Sigmoid colon (tissue), 7 donors: ENCODE measurements around the gene CYP27B1. TPM values are rescaled to one million over a fixed set of nuclear protein-coding genes. Genes with fewer than 3 reads are reported as not detected.

ENCODE experiments used
- DNase-seq: peaks from one replicate; pipeline ENCODE4 v3.0.0-alpha.2; 2019
- H3K27ac ChIP-seq, 4 donors: fragments of 200-600 bp; sonication (generic); one replicate each; pipeline ENCODE4 v1.5.1; 2016 to 2019; ENCODE audit warnings: mild to moderate bottlenecking in 1 of 4
- H3K27me3 ChIP-seq, 3 donors: fragments of 200-600 bp; sonication (generic); one replicate each; pipeline ENCODE4 v1.5.1; 2019; ENCODE audit warnings: mild to moderate bottlenecking in 1 of 3
- H3K36me3 ChIP-seq, 4 donors: fragments of 200-600 bp; sonication (generic); one replicate each; pipeline ENCODE4 v1.5.1; 2016 to 2019
- H3K4me1 ChIP-seq, 4 donors: fragments of 200-600 bp; sonication (generic); one replicate each; pipeline ENCODE4 v1.5.1; 2017 to 2019
- H3K4me3 ChIP-seq, 4 donors: fragments of 200-600 bp; sonication (generic); one replicate each; pipeline ENCODE4 v1.5.1; 2017 to 2019; ENCODE audit warnings: mild to moderate bottlenecking in 2 of 4, moderate library complexity in 1 of 4
- H3K9me3 ChIP-seq, 4 donors: fragments of 200-600 bp in 3 of 4; sonication (generic) in 3 of 4; one replicate each; pipeline versions ENCODE4 v1.5.1 to v1.6.1; 2013 to 2019
- CTCF ChIP-seq, 4 experiments: fragments of 450-650 bp in 3 of 4; fragments of 200-600 bp in 1 of 4; IDR thresholded peaks; one replicate each; pipeline ENCODE4 v1.5.1; 2016 to 2019; ENCODE audit warnings: antibody characterized with exemption in 4 of 4, mild to moderate bottlenecking in 3 of 4, moderate library complexity in 2 of 4
- EP300 ChIP-seq, 4 donors: sonication (generic); formaldehyde crosslinking; IDR thresholded peaks; one replicate each; pipeline ENCODE4 v1.6.1; 2017; ENCODE audit warnings: antibody characterized with exemption in 4 of 4
- POLR2A ChIP-seq, 2 donors: fragments of 450-650 bp; IDR thresholded peaks; one replicate each; pipeline ENCODE4 v1.6.1; 2016; ENCODE audit warnings: antibody characterized with exemption in 2 of 2, mild to moderate bottlenecking in 2 of 2, moderate library complexity in 2 of 2
- POLR2AphosphoS5 ChIP-seq, 4 donors: sonication (generic); formaldehyde crosslinking; IDR thresholded peaks; one replicate each; pipeline ENCODE4 v1.6.1; 2017; ENCODE audit warnings: antibody characterized with exemption in 4 of 4
- WGBS, 2 donors: extraction: QIAGEN DNeasy Blood & Tissue Kit; methylation state at CpG; one replicate each; pipeline ENCODE4 v1.1.7; 2013; 5-methylcytosine and 5-hydroxymethylcytosine counted together
- intact Hi-C: fragments of 100-400 bp; cut with DNase I; formaldehyde crosslinking; loops from one replicate; pipeline ENCODE4 v1.15.1; 2023
- polyA plus RNA-seq, 3 donors: library from polyadenylated mRNA; stranded (reverse); fragments of 200-250 nt; gene quantifications; one replicate each; pipeline ENCODE4 v1.2.3, GENCODE V29; 2013
- total RNA-seq, 4 donors: library from RNA; depleted of rRNA; stranded (reverse); fragments of >200 nt; gene quantifications; one replicate each; pipeline ENCODE4 v1.1.0, GENCODE V29; 2016
- donor health status: healthy with polysubstance abuse.
- donor health status: Bipolar disorder and iron deficiency.
- donor health status: healthy.

The CYP27B1 gene
- total and polyA plus RNA-seq, 7 donors: 0.28 to 2.0 (median 1.2) TPM; not detected in 4

- DNase-seq: peak; percentile 53
- Histone ChIP-seq H3K27ac (no peak overlapping the region), H3K4me1 (peaks cover 0 to 32% (median 30%) of the 10 kb centered on the region in 4 donors), H3K9me3 (no peaks in the 10 kb centered on the region), H3K27me3 (no peaks in the 10 kb centered on the region), H3K36me3 (peaks cover 0 to 48% (median 20%) of the 10 kb centered on the region in 4 donors), H3K4me3 (no peak overlapping the region)
- intact Hi-C loops: no loop called here
- WGBS, 2 donors: 93 to 96% methylated on average over 5 of the region's 5 CpGs
- TF ChIP-seq POLR2A (IDR thresholded peaks at IDR 0.05) (no peak), EP300 (IDR thresholded peaks at IDR 0.05) (no peak), CTCF (IDR thresholded peaks at IDR 0.05) (no peak), POLR2AphosphoS5 (IDR thresholded peaks at IDR 0.05) (no peak)
Observed at GRCh38 chr12:57749061-57749460, 17.8 kb downstream of the CYP27B1 start.

- Histone ChIP-seq H3K27ac (peak overlapping the region in 2 of 4 donors; percentile 89 to 95), H3K4me3 (peak overlapping the region in 2 of 4 donors; percentile 70 to 75), H3K36me3 (peaks cover 0 to 48% (median 20%) of the 10 kb centered on the region in 4 donors)
Observed at GRCh38 chr12:57746025-57746424, 20.9 kb downstream of the CYP27B1 start.

GRCh38 chr12:57745485-57745881 is 21.4 kb downstream of the CYP27B1 start:
- Histone ChIP-seq H3K9me3 (no peaks in the 10 kb centered on the region), H3K36me3 (peaks cover 0 to 42% (median 20%) of the 10 kb centered on the region in 4 donors), H3K27me3 (peaks cover 0 to 8% (median 0%) of the 10 kb centered on the region in 3 donors), H3K4me1 (peaks cover 0 to 14% (median 13%) of the 10 kb centered on the region in 4 donors), H3K27ac (peak overlapping the region; percentile 89 to 99 (median 92)), H3K4me3 (peak overlapping the region; percentile 65 to 98 (median 72))
- 47 to 61% methylated on average over 8 of the region's 8 CpGs for WGBS, 2 donors
- DNase-seq: peak; percentile 65
- TF ChIP-seq EP300 (IDR thresholded peaks at IDR 0.05) (no peak), CTCF (IDR thresholded peaks at IDR 0.05) (no peak), POLR2A (IDR thresholded peaks at IDR 0.05) (no peak), POLR2AphosphoS5 (IDR thresholded peaks at IDR 0.05) (no peak)
- intact Hi-C loops: no loop called here

More at GRCh38 chr12:57746025-57746424, 20.9 kb downstream of the CYP27B1 start:
- intact Hi-C loops: no loop called here
- TF ChIP-seq POLR2AphosphoS5 (IDR thresholded peaks at IDR 0.05) (no peak), CTCF (IDR thresholded peaks at IDR 0.05) (no peak), EP300 (IDR thresholded peaks at IDR 0.05) (no peak), POLR2A (IDR thresholded peaks at IDR 0.05) (no peak)
- peaks cover 0 to 2% (median 0%) of the 10 kb centered on the region in 3 donors for H3K27me3 ChIP-seq
- WGBS, 2 donors: 79 to 89% methylated on average over 3 of the region's 3 CpGs
- no peaks in the 10 kb centered on the region for H3K9me3 ChIP-seq
- no peak for DNase-seq
- H3K4me1 ChIP-seq: peaks cover 0 to 19% (median 18%) of the 10 kb centered on the region in 4 donors

- TF ChIP-seq POLR2AphosphoS5 (IDR thresholded peaks at IDR 0.05) (peak; percentile 53 to 90 (median 70)), CTCF (IDR thresholded peaks at IDR 0.05) (no peak), EP300 (IDR thresholded peaks at IDR 0.05) (no peak), POLR2A (IDR thresholded peaks at IDR 0.05) (peak; percentile 24 to 45)
- DNase-seq: peak; percentile 99
- Histone ChIP-seq H3K4me3 (peak within 1 kb of the TSS; percentile 65 to 98 (median 72)), H3K36me3 (peaks cover 0 to 37% (median 20%) of the 10 kb centered on the region in 4 donors), H3K27me3 (peaks cover 0 to 13% (median 0%) of the 10 kb centered on the region in 3 donors), H3K9me3 (no peaks in the 10 kb centered on the region), H3K4me1 (peaks cover 0 to 14% (median 13%) of the 10 kb centered on the region in 4 donors), H3K27ac (peak within 1 kb of the TSS; percentile 89 to 99 (median 92))
- 1% methylated on average over 29 of the region's 29 CpGs for WGBS, 2 donors
- intact Hi-C loops: no loop called here
Observed at GRCh38 chr12:57744777-57745484, 21.9 kb downstream of the CYP27B1 start, which contains the start of gene TSPAN31. TSPAN31 (plus strand) TSS chr12:57745039; CDS start chr12:57745155, 116 bp downstream.
